Duodenal mucosa (tissue), 2 donors: ENCODE measurements around the gene TNS3.

ENCODE experiments used
- H3K27ac ChIP-seq: one replicate; pipeline ENCODE4 v1.7.0; 2013; ENCODE audit warnings: low read depth, low read length
- H3K27me3 ChIP-seq, 2 donors: one replicate each; pipeline ENCODE4 v1.7.0; 2013; ENCODE audit warnings: low read length in 2 of 2, control low read depth in 1 of 2; ENCODE audit not compliant: insufficient read depth in 2 of 2, control insufficient read depth in 1 of 2
- H3K36me3 ChIP-seq, 2 donors: one replicate each; pipeline ENCODE4 v1.7.0; 2013; ENCODE audit warnings: low read length in 2 of 2, control low read depth in 1 of 2; ENCODE audit not compliant: insufficient read depth in 2 of 2, control insufficient read depth in 1 of 2
- H3K4me1 ChIP-seq, 2 donors: one replicate each; pipeline ENCODE4 v1.7.0; 2013; ENCODE audit warnings: low read length in 2 of 2, control low read depth in 1 of 2; ENCODE audit not compliant: insufficient read depth in 2 of 2, control insufficient read depth in 1 of 2
- H3K4me3 ChIP-seq, 2 donors: one replicate each; pipeline ENCODE4 v1.7.0; 2013; ENCODE audit warnings: low read length in 2 of 2, low read depth in 1 of 2
- H3K9ac ChIP-seq, 2 donors: one replicate each; pipeline ENCODE4 v1.7.0; 2013; ENCODE audit warnings: low read length in 2 of 2, low read depth in 1 of 2
- H3K9me3 ChIP-seq, 2 donors: one replicate each; pipeline ENCODE4 v1.7.0; 2013; ENCODE audit warnings: low read length in 2 of 2, control low read depth in 1 of 2; ENCODE audit not compliant: control insufficient read depth in 1 of 2

Gene TNS3

DNA sequence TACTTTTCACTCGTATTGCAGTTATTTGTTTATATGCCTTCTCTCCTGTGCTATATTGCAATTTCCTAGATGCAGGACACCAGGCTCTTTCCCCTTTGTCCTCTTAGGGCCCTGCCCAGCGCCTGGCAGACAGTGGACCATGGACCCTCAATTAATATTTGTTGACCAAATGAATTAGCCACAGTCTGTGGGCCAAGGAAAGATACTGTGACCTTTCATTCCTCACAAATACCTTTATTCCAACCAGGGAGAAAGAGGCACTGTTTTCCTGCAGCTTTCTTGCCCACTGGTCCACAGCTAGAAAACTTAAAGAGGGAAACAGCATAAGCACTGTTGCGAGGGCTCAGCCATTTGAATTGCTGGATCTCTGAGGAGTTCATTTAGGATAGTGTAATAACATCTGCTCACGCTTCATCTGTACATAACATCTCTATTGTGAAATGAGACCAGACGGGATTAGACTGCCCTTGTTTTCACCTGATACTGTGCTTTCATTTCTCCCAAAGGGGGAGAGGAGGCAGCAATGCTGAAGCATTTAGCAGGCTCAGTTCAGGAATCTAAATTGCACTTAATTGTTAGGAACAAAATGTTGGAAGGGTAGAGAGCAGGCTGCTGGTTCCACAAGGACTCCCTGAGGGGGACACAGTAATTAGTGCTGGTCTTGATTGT is 46.7 kb downstream of the TNS3 start:
- H3K4me1 ChIP-seq = peaks cover 47% of the 10 kb centered on the region in 2 donors
- no peaks in the 10 kb centered on the region for H3K36me3 ChIP-seq
- no peaks in the 10 kb centered on the region for H3K9me3 ChIP-seq
- no peaks in the 10 kb centered on the region for H3K27me3 ChIP-seq
- no peak overlapping the region for H3K27ac ChIP-seq
- H3K4me3 ChIP-seq = peak overlapping the region; percentile 79
- H3K9ac ChIP-seq = no peak overlapping the region

DNA sequence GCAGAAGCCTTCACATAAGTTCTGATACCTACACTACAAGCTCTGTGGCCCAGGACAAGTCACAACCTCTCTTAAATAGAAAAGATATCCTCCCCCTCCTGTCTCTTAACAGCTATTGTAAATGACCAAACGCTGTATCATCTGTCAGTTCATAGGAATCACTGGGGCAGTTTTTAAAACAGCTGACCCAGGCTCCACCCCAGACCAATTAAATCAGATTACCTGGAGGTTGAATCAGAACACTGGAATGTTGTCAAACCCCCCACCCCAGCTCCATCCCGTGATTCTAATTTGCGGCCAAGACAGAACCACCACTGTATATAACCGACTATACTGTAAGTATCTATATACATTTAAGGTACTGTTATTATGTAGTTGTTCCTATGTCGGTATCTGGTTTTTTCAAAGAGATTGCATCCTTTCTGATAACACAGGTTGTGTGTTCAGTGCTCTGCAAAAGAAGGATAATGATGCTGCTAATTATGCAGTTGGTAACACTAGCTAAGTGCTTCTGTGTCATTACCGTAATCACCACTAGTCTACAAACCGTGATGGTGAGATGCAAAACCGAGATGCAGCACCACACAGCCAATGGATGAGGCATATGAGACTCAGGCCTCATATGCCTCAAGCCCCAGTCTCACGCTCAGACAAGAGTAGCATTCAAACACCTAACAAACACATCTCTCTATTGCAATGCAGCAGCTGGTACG is 47.4 kb downstream of the TNS3 start:
- Histone ChIP-seq H3K9ac (no peak overlapping the region), H3K27me3 (no peaks in the 10 kb centered on the region), H3K27ac (no peak overlapping the region), H3K4me1 (peaks cover 41 to 43% of the 10 kb centered on the region in 2 donors), H3K4me3 (peak overlapping the region in 1 of 2 donors; percentile 7), H3K9me3 (no peaks in the 10 kb centered on the region), H3K36me3 (no peaks in the 10 kb centered on the region)

DNA sequence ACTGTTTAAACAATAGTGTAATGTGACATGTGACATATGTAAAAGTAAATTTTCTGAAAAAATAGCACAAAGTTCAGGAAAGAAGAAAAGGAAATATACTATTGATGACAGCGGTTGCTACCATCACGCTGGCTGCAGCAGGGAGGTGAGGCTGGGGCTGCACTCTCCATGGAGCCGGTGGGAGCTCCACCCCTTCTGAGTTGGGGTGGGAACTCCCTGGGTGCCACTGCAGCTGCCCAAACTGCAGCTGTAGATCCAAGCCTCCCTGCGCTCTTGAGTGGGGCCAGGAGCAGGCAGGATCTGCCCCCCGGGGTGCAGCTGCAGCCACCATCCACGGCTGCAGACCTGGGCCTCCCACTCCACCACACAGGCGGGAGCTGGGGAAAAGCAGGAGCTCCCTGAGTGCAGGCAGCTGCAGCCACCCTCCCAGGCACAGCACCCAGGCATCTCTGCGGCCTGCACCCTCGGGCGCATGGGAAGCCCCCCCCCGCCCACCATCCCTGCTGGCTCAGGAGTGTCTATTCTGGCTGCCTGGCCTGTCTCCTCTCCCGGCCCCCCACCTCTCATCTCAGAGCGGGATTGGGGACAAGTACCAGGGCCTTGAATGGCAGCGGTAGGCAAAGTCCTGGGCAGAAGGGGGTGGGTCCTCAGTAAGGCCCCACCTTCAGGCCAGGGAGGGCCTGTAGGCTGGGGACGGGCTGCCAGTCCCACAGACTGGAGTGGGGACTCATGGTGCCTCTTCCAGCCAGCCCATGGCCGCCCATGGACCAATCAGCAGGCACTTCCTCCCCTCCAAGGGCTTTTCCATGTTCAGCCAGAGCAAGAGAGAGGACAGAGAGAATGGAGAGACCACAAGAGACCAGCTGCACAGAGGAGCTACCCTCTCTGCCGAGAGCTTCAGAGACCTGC is 50.1 kb downstream of the TNS3 start:
- no peak overlapping the region for H3K27ac ChIP-seq
- H3K27me3 ChIP-seq = no peaks in the 10 kb centered on the region
- no peak overlapping the region for H3K9ac ChIP-seq

DNA sequence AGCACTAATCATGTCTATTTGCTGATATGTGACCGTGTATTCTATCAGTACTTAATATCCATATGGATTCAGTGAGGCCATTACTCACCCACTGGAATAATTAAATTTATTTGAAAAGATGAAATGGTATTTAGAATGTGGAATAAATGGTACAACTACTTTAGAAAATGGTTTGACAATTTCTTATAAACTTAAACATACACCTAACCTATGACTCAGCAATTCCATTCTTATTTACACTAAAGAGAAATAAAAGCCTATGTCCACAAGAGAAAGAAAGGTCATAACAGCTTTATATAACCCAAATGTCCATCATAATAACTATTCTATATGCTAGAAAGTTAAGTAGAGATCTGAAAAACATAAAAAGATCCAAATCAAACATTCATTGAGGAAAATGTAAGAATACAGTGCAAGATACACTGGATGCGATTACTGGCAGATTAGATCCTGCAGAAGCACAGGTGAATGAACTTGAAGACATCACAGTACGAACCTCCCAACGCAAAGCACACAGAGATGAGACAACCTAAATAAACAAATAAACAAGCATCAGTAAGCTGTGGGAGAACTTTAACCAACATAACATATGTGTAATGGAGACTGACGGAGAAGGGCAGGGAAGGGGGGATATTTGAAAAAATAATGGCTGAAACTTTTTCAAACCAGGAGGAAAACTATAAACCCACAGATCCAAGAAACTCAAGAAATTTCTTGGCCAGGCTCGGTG is 51.9 kb downstream of the TNS3 start:
- Histone ChIP-seq H3K9ac (no peak overlapping the region), H3K27ac (no peak overlapping the region), H3K36me3 (peaks cover 6 to 32% of the 10 kb centered on the region in 2 donors), H3K9me3 (no peaks in the 10 kb centered on the region), H3K27me3 (no peaks in the 10 kb centered on the region), H3K4me1 (peaks cover 4 to 15% of the 10 kb centered on the region in 2 donors), H3K4me3 (no peak overlapping the region)

More for the DNA sequence above, 50.1 kb downstream of the TNS3 start:
- Histone ChIP-seq H3K4me3 (no peak overlapping the region), H3K36me3 (peaks cover 0 to 16% of the 10 kb centered on the region in 2 donors), H3K4me1 (peaks cover 20 to 33% of the 10 kb centered on the region in 2 donors), H3K9me3 (no peaks in the 10 kb centered on the region)

DNA sequence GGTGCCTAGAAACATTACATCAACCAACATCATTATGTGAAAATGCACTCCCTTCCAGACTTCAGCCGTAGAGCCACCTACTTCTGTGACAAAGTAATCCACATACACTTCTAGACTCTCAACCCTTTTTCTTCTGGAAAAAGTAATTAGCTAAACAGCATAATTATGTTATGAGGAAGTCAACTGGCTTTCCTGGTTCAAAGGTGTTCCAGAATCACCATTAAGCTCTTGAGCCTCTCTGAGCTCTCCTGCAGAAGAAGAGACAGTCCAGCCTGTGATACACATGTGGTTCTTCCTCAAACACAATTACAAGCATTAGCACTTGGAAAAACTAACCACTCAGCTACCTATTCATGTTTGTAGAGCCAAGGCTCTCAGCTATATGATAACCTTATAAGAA is 52.5 kb downstream of the TNS3 start:
- Histone ChIP-seq H3K27me3 (no peaks in the 10 kb centered on the region), H3K9ac (no peak overlapping the region), H3K4me3 (no peak overlapping the region), H3K36me3 (peaks cover 6 to 36% of the 10 kb centered on the region in 2 donors), H3K9me3 (no peaks in the 10 kb centered on the region), H3K27ac (no peak overlapping the region), H3K4me1 (peaks cover 0 to 9% of the 10 kb centered on the region in 2 donors)

DNA sequence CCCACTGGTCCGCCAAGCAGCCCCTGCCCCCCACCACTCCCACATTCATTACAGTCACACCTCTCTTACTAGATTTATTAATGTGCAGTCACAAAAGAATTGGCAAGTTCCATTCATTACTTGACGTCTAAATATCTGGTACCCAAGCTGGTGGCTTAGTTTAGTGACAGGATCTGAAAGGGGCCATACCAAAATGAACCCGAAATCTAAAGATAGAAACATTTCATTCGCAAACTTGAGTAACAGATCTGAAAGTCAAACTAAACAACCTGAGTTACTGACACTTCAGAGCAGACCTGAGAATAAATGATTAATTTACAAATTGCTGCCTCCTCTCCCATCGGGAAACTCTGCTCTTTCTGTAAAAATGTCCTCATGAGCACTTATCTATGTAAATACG is 53.4 kb downstream of the TNS3 start:
- Histone ChIP-seq H3K9me3 (no peaks in the 10 kb centered on the region), H3K36me3 (peaks cover 10 to 44% of the 10 kb centered on the region in 2 donors), H3K27me3 (no peaks in the 10 kb centered on the region), H3K4me1 (peaks cover 0 to 6% of the 10 kb centered on the region in 2 donors), H3K9ac (no peak overlapping the region), H3K27ac (no peak overlapping the region), H3K4me3 (no peak overlapping the region)

DNA sequence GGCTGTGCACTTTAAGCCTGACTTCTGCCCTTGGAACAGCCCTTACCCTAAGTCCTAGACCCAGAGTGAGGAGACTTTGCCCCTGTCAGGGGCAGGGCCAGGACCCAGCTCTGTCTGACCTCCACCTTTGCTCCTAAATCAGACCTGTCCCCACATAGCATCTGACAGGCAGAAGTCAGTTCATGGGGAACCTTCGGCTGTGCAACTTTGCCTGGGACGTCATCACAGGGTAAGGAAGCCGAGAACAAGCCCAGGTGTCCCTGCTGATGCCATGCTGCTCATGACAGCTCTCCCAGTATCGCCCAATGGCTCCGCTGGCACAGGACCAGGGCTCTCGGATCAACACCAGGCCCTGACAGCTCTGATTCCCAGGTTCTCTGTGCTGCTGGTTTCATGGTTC is 55.4 kb downstream of the TNS3 start:
- H3K4me1 ChIP-seq = peaks cover 0 to 11% of the 10 kb centered on the region in 2 donors
- H3K27ac ChIP-seq = no peak overlapping the region
- H3K27me3 ChIP-seq = no peaks in the 10 kb centered on the region
- H3K36me3 ChIP-seq = peaks cover 10 to 61% of the 10 kb centered on the region in 2 donors
- no peak overlapping the region for H3K9ac ChIP-seq
- H3K4me3 ChIP-seq = no peak overlapping the region
- H3K9me3 ChIP-seq = no peaks in the 10 kb centered on the region

DNA sequence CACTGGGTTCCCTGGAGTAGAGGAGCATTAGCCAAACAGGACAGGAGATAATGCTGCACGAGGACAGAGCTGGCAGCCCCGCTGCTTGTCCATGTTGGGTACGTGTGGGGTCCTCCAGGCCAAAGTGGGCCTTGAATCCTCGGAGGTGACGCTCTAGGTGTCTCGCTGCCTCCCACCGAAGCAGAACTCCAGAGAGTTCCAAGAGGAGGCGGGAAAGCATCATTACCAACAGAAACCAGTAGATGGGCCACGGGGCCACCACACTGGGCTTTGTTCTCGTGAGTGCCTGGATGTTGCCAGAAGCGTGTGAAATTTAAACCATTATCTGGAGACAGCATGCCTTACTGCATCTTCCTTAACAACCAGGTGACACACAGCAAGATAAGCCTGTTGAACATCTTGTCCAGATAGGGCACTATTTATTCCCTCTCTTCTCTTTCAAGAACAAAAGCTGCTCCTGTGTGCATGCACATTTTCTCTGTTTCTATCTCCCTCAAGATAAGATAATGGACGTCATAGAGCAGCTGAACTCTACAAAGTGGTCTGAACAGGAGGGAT is 56.8 kb downstream of the TNS3 start:
- Histone ChIP-seq H3K4me1 (peaks cover 13 to 23% of the 10 kb centered on the region in 2 donors), H3K9me3 (no peaks in the 10 kb centered on the region), H3K9ac (no peak overlapping the region), H3K27me3 (no peaks in the 10 kb centered on the region), H3K36me3 (peaks cover 10 to 69% of the 10 kb centered on the region in 2 donors), H3K27ac (no peak overlapping the region), H3K4me3 (no peak overlapping the region)

DNA sequence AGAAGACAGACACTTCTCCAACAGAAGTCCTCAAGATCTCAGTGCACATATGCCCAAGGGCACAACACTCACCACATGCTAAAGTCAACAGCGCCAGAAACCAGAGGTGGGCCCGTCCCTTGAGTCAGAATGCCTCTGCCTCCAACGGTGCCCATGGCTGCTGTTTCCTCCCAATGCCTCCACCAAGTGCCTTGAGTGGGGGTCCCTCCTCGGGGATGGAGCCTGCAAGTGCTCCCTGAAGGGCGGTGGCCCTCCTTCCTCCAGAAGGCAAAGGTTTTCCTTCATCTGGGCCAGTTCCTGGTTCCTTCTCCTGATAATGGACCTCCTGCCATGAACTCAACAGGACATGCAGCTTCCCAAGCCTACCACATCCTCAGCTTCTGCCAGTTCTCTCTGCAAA is 58.5 kb downstream of the TNS3 start:
- no peaks in the 10 kb centered on the region for H3K27me3 ChIP-seq
- peaks cover 10 to 67% of the 10 kb centered on the region in 2 donors for H3K36me3 ChIP-seq
- H3K4me1 ChIP-seq = peaks cover 23 to 28% of the 10 kb centered on the region in 2 donors
- no peak overlapping the region for H3K9ac ChIP-seq
- no peak overlapping the region for H3K4me3 ChIP-seq
- H3K9me3 ChIP-seq = no peaks in the 10 kb centered on the region
- H3K27ac ChIP-seq = no peak overlapping the region
